Ovary (tissue), 10 donors: ENCODE data around the gene FAM47E. TPM values are rescaled to one million over a fixed set of nuclear protein-coding genes. Genes with fewer than 3 reads are reported as not detected.
A peak's percentile ranks its signal among the peaks of the same experiment; 100 is the strongest.

Source experiments
- DNase-seq, 5 donors: peaks; one replicate each; pipeline ENCODE4 v3.0.0-alpha.2; 2019 to 2020
- H3K27ac ChIP-seq, 2 donors: fragments of 200-600 bp; one replicate each; pipeline versions ENCODE4 v1.5.1 to v1.8.0; 2019 to 2022
- H3K27me3 ChIP-seq: fragments of 200-600 bp; one replicate; pipeline ENCODE4 v1.8.0; 2022
- H3K36me3 ChIP-seq: fragments of 200-600 bp; sonication (generic); one replicate; pipeline ENCODE4 v1.5.1; 2019
- H3K4me1 ChIP-seq: one replicate; pipeline ENCODE4 v1.8.1; 2013; ENCODE audit warnings: mild to moderate bottlenecking, moderate library complexity; ENCODE audit not compliant: insufficient read depth
- H3K4me3 ChIP-seq: fragments of 200-600 bp; sonication (generic); one replicate; pipeline ENCODE4 v1.5.1; 2017
- H3K9me3 ChIP-seq, 2 donors: fragments of 200-600 bp in 1 of 2; sonication (generic) in 1 of 2; one replicate each; pipeline versions ENCODE4 v1.5.1 to v1.8.1; 2013 to 2019; ENCODE audit warnings: mild to moderate bottlenecking in 1 of 2, moderate library complexity in 1 of 2
- CTCF ChIP-seq, 3 donors: fragments of 450-650 bp in 2 of 3; fragments of 200-600 bp in 1 of 3; IDR thresholded peaks; one replicate each; pipeline versions ENCODE4 v1.5.1 to v1.8.0; 2016 to 2022; ENCODE audit warnings: antibody characterized with exemption in 3 of 3, mild to moderate bottlenecking in 1 of 3
- EP300 ChIP-seq: sonication (generic); formaldehyde crosslinking; IDR thresholded peaks from one replicate; pipeline ENCODE4 v1.6.1; 2017; ENCODE audit warnings: antibody characterized with exemption
- POLR2A ChIP-seq: fragments of 450-650 bp; IDR thresholded peaks from one replicate; pipeline ENCODE4 v1.6.1; 2017; ENCODE audit warnings: antibody characterized with exemption, mild to moderate bottlenecking, moderate library complexity
- WGBS, 3 donors: extraction: QIAGEN DNeasy Blood & Tissue Kit in 1 of 3; methylation state at CpG; one replicate each; pipeline versions ENCODE4 v1.1.5 to v1.1.7; 2013 to 2017; 5-methylcytosine and 5-hydroxymethylcytosine counted together
- intact Hi-C, 4 donors: fragments of 100-400 bp; cut with DNase I; formaldehyde crosslinking; loops; one replicate each; pipeline versions ENCODE4 v1.11.0 to v1.15.1; 2022 to 2023
- long read RNA-seq, 3 donors: library from polyadenylated mRNA in 2 of 3; unstranded in 2 of 3; transcript quantifications; one replicate each; pipeline ENCODE4 v2.0.0 and lab custom pipeline, GENCODE V29; 2021 to 2026
- polyA plus RNA-seq, 2 donors: library from polyadenylated mRNA; stranded (reverse); fragments of 200-250 nt in 1 of 2; fragments of 350-450 nt in 1 of 2; fragmentation: Illumina TruSeq in 1 of 2; extraction: RNeasy Lipid Tissue Mini Kit (QIAGEN cat#74804) in 1 of 2; gene quantifications; one replicate each; pipeline ENCODE4 v1.2.3, GENCODE V29; 2013 to 2014
- total RNA-seq, 7 donors: library from RNA; depleted of rRNA in 2 of 7; stranded (reverse); fragments of >200 nt in 2 of 7; fragmentation: NEBNext Ultra II Directional in 3 of 7; extraction: Animal tissue kit (Norgen Biotek cat#: 25700) in 3 of 7; gene quantifications; one replicate each; pipeline versions ENCODE4 v1.1.0 to v1.2.4, GENCODE V29; 2016 to 2023
- donor health status: DM: no; HTN: no; CAD: no; lungs with moderate emphysema.
- donor health status: DM: no; HTN: no; CAD: no.
- donor health status: Bipolar disorder and iron deficiency.
- donor health status: DM: yes; HTN: yes; CAD: no.
- donor health status: DM: no; HTN: no; CAD: no.
- donor health status: DM: yes; HTN: yes; CAD: no.

The FAM47E gene
- total RNA-seq: 1 to 10 TPM in 5 of 7 donors, under 1 TPM in 2; 0.08 to 8.2 (median 2.3) TPM
- polyA plus RNA-seq: 1 to 10 TPM in 1 of 2 donors, under 1 TPM in 1; 0.36 to 1.1 TPM
- long read RNA-seq, donor 1, partial matches to known transcripts: 1 of 2 reads
- long read RNA-seq, donor 1, other reads (novel, unspliced or antisense): 1 of 2 reads
- long read RNA-seq, donor 2, partial matches to known transcripts: 0 of 1 reads
- long read RNA-seq, donor 2, other reads (novel, unspliced or antisense): 0 of 1 reads
- long read RNA-seq, donor 3, partial matches to known transcripts: 0 of 2 reads
- long read RNA-seq, donor 3, other reads (novel, unspliced or antisense): 2 of 2 reads

DNA sequence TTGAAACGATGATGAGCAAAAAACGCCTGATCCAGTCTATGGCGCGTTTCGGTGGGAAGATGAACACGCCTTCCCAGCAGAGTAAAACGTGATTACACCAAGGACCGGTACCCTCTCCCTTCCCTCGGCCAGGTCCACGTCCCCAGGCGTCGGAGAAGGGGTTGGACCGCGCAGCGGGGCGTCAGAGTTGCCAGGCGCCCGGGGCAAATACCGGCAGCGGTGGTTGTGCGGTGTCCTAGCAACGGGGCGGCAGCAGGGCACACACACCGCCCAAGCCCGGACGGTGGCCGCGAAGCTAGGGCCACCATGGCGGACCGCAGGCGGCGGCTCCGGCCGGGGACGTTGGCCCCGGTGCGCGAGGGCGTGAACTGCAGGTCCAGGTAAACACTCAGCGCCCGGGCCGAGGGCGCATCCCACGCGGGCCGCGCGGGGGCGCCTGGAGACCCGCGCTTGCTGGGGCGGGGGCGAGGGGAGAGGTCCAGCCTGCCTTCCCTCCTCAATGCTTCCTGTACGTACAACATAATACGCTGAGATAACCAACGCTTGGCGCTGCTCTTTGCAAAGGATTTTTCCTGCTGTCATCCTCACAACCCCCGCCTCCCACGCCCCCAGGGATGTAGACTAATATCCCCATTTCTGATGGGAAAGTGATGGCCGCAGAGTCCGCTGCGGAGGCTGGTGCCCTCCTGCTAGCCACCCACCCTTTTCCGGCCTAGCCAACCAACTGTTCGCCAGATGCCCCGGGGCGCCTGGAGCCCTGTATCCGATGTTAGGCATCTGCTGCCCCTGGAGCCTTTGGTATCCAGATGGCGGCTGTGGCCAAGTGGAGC, at the start of gene FAM47E:
TSS of gene FAM47E (plus strand) at position 281 of the 830 bp plus-strand sequence. CDS start at position 307, 26 bp downstream.
- Histone ChIP-seq H3K27ac (no peak within 1 kb of the TSS), H3K9me3 (no peaks in the 10 kb centered on the region), H3K36me3 (no peaks in the 10 kb centered on the region), H3K4me3 (peak within 1 kb of the TSS; percentile 60), H3K4me1 (peaks cover 3% of the 10 kb centered on the region), H3K27me3 (no peaks in the 10 kb centered on the region)
- TF ChIP-seq POLR2A (no peak), CTCF (IDR thresholded peaks at IDR 0.05) (peak in 2 of 3 donors; percentile 10 to 27)
- intact Hi-C loops: no loop called here
- DNase-seq: peak; percentile 15 to 71 (median 50)
- WGBS, 3 donors: 5 to 11% (median 8%) methylated on average over 51 to 68 of the region's 68 CpGs

DNA sequence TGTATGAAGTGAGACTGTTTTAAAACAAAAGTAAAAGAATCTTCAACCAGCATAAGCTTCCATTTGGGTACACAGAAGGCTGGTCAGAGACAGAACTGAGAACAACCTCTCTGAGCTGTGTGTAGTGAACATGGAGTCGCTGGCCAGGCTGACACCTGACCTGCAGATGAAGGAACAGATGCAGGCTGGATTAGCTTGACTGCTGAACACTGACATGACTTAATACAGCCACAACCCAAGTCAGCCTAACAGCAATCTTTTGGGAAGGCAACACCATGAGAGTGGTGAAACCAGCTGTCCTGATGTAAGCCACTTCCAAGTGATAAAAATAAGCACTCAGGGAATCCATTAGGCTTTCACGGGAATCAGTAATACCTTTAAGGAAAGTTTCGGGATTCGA, 48.0 kb upstream of the FAM47E start:
- Histone ChIP-seq H3K36me3 (no peaks in the 10 kb centered on the region), H3K4me1 (peaks cover 20% of the 10 kb centered on the region), H3K9me3 (no peaks in the 10 kb centered on the region), H3K4me3 (no peak overlapping the region), H3K27me3 (no peaks in the 10 kb centered on the region), H3K27ac (no peak overlapping the region)
- intact Hi-C loops: no loop called here
- TF ChIP-seq EP300: no peak
- no peak for TF ChIP-seq CTCF (IDR thresholded peaks at IDR 0.05)
- TF ChIP-seq POLR2A: no peak
- WGBS, 3 donors: 80 to 89% (median 86%) methylated on average over 4 of the region's 4 CpGs
- DNase-seq: no peak

- Histone ChIP-seq H3K4me3 (no peak overlapping the region), H3K4me1 (peaks cover 21% of the 10 kb centered on the region), H3K36me3 (no peaks in the 10 kb centered on the region), H3K27me3 (no peaks in the 10 kb centered on the region), H3K27ac (no peak overlapping the region), H3K9me3 (no peaks in the 10 kb centered on the region)
- no peak for DNase-seq
- TF ChIP-seq CTCF (IDR thresholded peaks at IDR 0.05) (no peak), EP300 (no peak), POLR2A (no peak)
- 94 to 97% (median 95%) methylated on average over 1 of the region's 1 CpG for WGBS, 3 donors
- intact Hi-C loops: no loop called here
These were observed 46.6 kb upstream of the FAM47E start for GRCh38 chr4:76204936-76205335.

DNA sequence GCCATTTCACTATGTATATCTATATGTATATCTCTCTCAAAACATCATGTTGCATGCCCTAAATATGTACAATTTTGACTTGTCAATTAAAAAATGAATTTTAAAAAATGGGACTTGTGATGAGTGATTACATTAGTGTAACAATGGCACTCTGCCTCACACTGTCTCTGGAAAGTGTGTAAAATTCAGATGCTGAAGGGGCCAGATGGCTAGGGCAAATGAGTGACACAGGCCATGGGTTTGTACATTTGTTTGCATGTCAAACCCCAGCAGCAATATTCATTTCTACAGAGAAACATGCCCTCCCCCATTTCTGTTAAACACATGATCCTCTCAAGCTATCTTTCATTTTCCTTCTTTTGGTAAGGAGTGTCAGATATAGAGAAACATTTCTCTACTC, 46.0 kb upstream of the FAM47E start:
- peaks cover 19% of the 10 kb centered on the region for H3K4me1 ChIP-seq
- intact Hi-C loops: no loop called here
- H3K27ac ChIP-seq: peak overlapping the region; percentile 13 to 79
- no peaks in the 10 kb centered on the region for H3K36me3 ChIP-seq
- no peaks in the 10 kb centered on the region for H3K27me3 ChIP-seq
- no peak for TF ChIP-seq CTCF (IDR thresholded peaks at IDR 0.05)
- TF ChIP-seq POLR2A: no peak
- TF ChIP-seq EP300: no peak
- H3K4me3 ChIP-seq: no peak overlapping the region
- no peak for DNase-seq
- no peaks in the 10 kb centered on the region for H3K9me3 ChIP-seq
